HepG2 (cell line): ENCODE results near the gene ECPAS. TPM values are rescaled to one million over a fixed set of nuclear protein-coding genes. Genes with fewer than 3 reads are reported as not detected.

Experiments used
- ATAC-seq: fragments of 200-7000 bp; cut with Tn5 transposase; 3 replicates; pipeline ENCODE4 v1.9.1; 2020; ENCODE audit warnings: mild to moderate bottlenecking, moderate library complexity
- BruUV-seq: library from RNA; stranded (reverse); fragments of 400-500 nt; replicated peaks from 2 replicates; lab custom pipeline; 2021; lab: Mats Ljungman, UMichigan
- CTCF ChIA-PET: fragments of 300-600 bp; formaldehyde crosslinking; extraction: SDS; loops from one replicate; lab custom pipeline; 2021; ENCODE audit warnings: low total read pairs, inconsistent platforms, low intra/inter-chr PET ratio; lab: Yijun Ruan, JAX
- POLR2A ChIA-PET: fragments of 350-600 bp; sonication (Branson Sonifier 250); formaldehyde crosslinking; loops from one replicate; lab custom pipeline; 2020; ENCODE audit warnings: antibody characterized with exemption, inconsistent platforms; lab: Yijun Ruan, JAX
- DNase-seq: peaks from one replicate; pipeline ENCODE4 v3.0.0-alpha.2; 2015; ENCODE audit warnings: low spot score
- FAIRE-seq: peaks from 3 replicates; lab custom pipeline; 2011; peaks lifted over from hg19 to GRCh38; lab: Jason Lieb, UNC
- H2AFZ ChIP-seq: one replicate; pipeline ENCODE4 v1.6.1; 2011; ENCODE audit warnings: low read length, inconsistent platforms
- H3K27ac ChIP-seq: fragments of 300-600 bp; 3 replicates; pipeline ENCODE4 v1.8.0; 2011; ENCODE audit warnings: mixed run types, mild to moderate bottlenecking, mixed read lengths, low read length, inconsistent platforms; ENCODE audit not compliant: insufficient read depth; ENCODE audit errors: extremely low read length
- H3K27me3 ChIP-seq, 2 experiments: fragments of 200-600 bp in 1 of 2; 2 replicates in 1 of 2; 3 replicates in 1 of 2; pipeline versions ENCODE4 v1.6.0 to v1.8.0; 2011; ENCODE audit warnings: low read length in 2 of 2, mild to moderate bottlenecking in 2 of 2, moderate library complexity in 2 of 2, inconsistent platforms in 1 of 2; ENCODE audit not compliant: insufficient read depth in 2 of 2, control insufficient read depth in 1 of 2
- H3K36me3 ChIP-seq, 2 experiments: fragments of 200-600 bp in 1 of 2; replicated peaks in 1 of 2; 2 replicates in 1 of 2; 3 replicates in 1 of 2; pipeline versions ENCODE4 v1.5.1 to v1.8.0; 2011; ENCODE audit warnings: low read length in 2 of 2, inconsistent platforms in 1 of 2; ENCODE audit not compliant: insufficient read depth in 2 of 2, control insufficient read depth in 1 of 2
- H3K4me1 ChIP-seq: 2 replicates; pipeline ENCODE4 v1.5.1; 2012; ENCODE audit warnings: low read length, inconsistent platforms; ENCODE audit not compliant: insufficient read depth
- H3K4me2 ChIP-seq: 2 replicates; pipeline ENCODE4 v1.6.0; 2011; ENCODE audit warnings: low read depth, low read length, inconsistent platforms
- H3K4me3 ChIP-seq, 3 experiments: fragments of 200-600 bp in 1 of 3; sonication (generic), shearing (Covaris generic) in 1 of 3; replicated peaks in 1 of 3; 2 replicates each; pipeline ENCODE4 v1.5.1; 2011 to 2016; ENCODE audit warnings: low read length in 3 of 3, inconsistent platforms in 2 of 3, low read depth in 2 of 3, mild to moderate bottlenecking in 2 of 3, control low read depth in 1 of 3, mixed read lengths in 1 of 3; ENCODE audit not compliant: insufficient read depth in 1 of 3
- H3K79me2 ChIP-seq: one replicate; pipeline ENCODE4 v1.6.1; 2011; ENCODE audit warnings: low read length, inconsistent platforms; ENCODE audit not compliant: insufficient read depth
- H3K9ac ChIP-seq: 2 replicates; pipeline ENCODE4 v1.6.0; 2011; ENCODE audit warnings: mild to moderate bottlenecking, low read depth, low read length, inconsistent platforms; ENCODE audit not compliant: insufficient read depth
- H3K9me3 ChIP-seq: 2 replicates; pipeline ENCODE4 v1.5.1; 2012; ENCODE audit warnings: mild to moderate bottlenecking, low read length
- H4K20me1 ChIP-seq: 2 replicates; pipeline ENCODE4 v1.6.0; 2011; ENCODE audit warnings: inconsistent platforms, mild to moderate bottlenecking, low read length, moderate library complexity; ENCODE audit not compliant: insufficient read depth
- CEBPZ ChIP-seq: IDR thresholded peaks from 2 replicates; pipeline ENCODE4 v1.6.1; 2012; ENCODE audit warnings: low read length, improper control_type of control experiment
- GTF3A ChIP-seq: sonication (generic); formaldehyde crosslinking; conservative IDR thresholded peaks from 2 replicates; pipeline ENCODE4 v1.4.0; 2020; ENCODE audit warnings: mild to moderate bottlenecking, missing genetic modification reagents
- STAG1 ChIP-seq: sonication (generic); formaldehyde crosslinking; IDR thresholded peaks from 2 replicates; pipeline ENCODE4 v1.4.0; 2020; ENCODE audit warnings: missing genetic modification reagents
- STAT5B ChIP-seq: sonication (generic); formaldehyde crosslinking; IDR thresholded peaks from 2 replicates; pipeline ENCODE4 v1.4.0; 2020; ENCODE audit warnings: missing genetic modification reagents
- ZBTB14 ChIP-seq: sonication (generic); formaldehyde crosslinking; IDR thresholded peaks from 2 replicates; pipeline ENCODE4 v1.4.0; 2020; ENCODE audit warnings: missing genetic modification reagents
- ZBTB46 ChIP-seq: sonication (generic); formaldehyde crosslinking; IDR thresholded peaks from 2 replicates; pipeline ENCODE4 v1.4.0; 2020; ENCODE audit warnings: mild to moderate bottlenecking, missing genetic modification reagents, borderline replicate concordance
- ZNF550 ChIP-seq: sonication (generic); formaldehyde crosslinking; IDR thresholded peaks from 2 replicates; pipeline ENCODE4 v1.4.0; 2020; ENCODE audit warnings: mild to moderate bottlenecking, missing genetic modification reagents, borderline replicate concordance
- ZNF569 ChIP-seq: sonication (generic); formaldehyde crosslinking; IDR thresholded peaks from 2 replicates; pipeline ENCODE4 v1.5.0; 2020; ENCODE audit warnings: mild to moderate bottlenecking, missing genetic modification reagents, moderate library complexity, borderline replicate concordance
- whole genome bisulfite sequencing: methylation state at CpG from one replicate; pipeline ENCODE4 v1.1.6; 2017; ENCODE audit warnings: low lambda C conversion rate; 5-methylcytosine and 5-hydroxymethylcytosine counted together
- in situ Hi-C: cut with HindIII; loops from 2 replicates; pipeline ENCODE4 v1.10.0; 2017; ENCODE audit warnings: low pct_unique_long_range_greater_than_20kb; ENCODE audit not compliant: extremely low pct_ligation_motif_present
- intact Hi-C: fragments of 100-400 bp; cut with micrococcal nuclease; formaldehyde crosslinking; loops from one replicate; pipeline ENCODE4 v1.10.0; 2022; ENCODE audit not compliant: unreplicated experiment
- polyA plus RNA-seq, 8 experiments: library from polyadenylated mRNA; depleted of rRNA in 3 of 8; stranded (reverse) in 7 of 8; unstranded in 1 of 8; fragments of >200 nt; fragmentation: Illumina TruSeq in 4 of 8; extraction: Trizol in 4 of 8; gene quantifications; 2 replicates each; pipeline versions ENCODE4 v1.2.1 to v1.2.3, GENCODE V29; 2011 to 2016; ENCODE audit warnings: low read depth in 4 of 8, missing spikeins in 1 of 8, mixed read lengths in 1 of 8; ENCODE audit not compliant: insufficient read depth in 1 of 8
- total RNA-seq, 5 experiments: library from RNA; depleted of rRNA; stranded (reverse); fragments of >200 nt; fragmentation: Illumina TruSeq; extraction: Trizol; gene quantifications; 2 replicates each; pipeline ENCODE4 v1.2.3, GENCODE V29; 2016; ENCODE audit warnings: low read depth in 1 of 5

The ECPAS gene
- total and polyA plus RNA-seq, 2 of the 13 experiments (the other 11 are each of a cell fraction or from before 2014, with no cell fraction given) = 35.3 to 58.0 TPM

- POLR2A ChIA-PET = no interaction called here
- intact Hi-C loops = no loop called here
Measured at GRCh38 chr9:111451570-111451969, 32.6 kb downstream of the ECPAS start.

More at GRCh38 chr9:111451570-111451969, 32.6 kb downstream of the ECPAS start:
- Histone ChIP-seq H3K9me3 (no peaks in the 10 kb centered on the region), H4K20me1 (no peaks in the 10 kb centered on the region; the same call in 1 of the 2 replicates), H3K27ac (no peak overlapping the region), H3K4me1 (peaks cover 5% of the 10 kb centered on the region), H3K9ac (no peak overlapping the region), H2AFZ (no peak overlapping the region), H3K79me2 (peaks cover 52% of the 10 kb centered on the region), H3K4me3 (no peak overlapping the region), H3K27me3 (no peaks in the 10 kb centered on the region), H3K4me2 (no peak overlapping the region), H3K36me3 (peaks cover 4 to 22% of the 10 kb centered on the region in 2 experiments)
- CTCF ChIA-PET = no interaction called here
- FAIRE-seq (no peak), ATAC-seq (no peak), DNase-seq (no peak)
- BruUV-seq = no TSS peak
- TF ChIP-seq GTF3A (CRISPR knock-in tag) = no peak
- TF ChIP-seq ZBTB14 (CRISPR knock-in tag) = no peak
- TF ChIP-seq CEBPZ = no peak
- TF ChIP-seq STAG1 (CRISPR knock-in tag) = no peak
- no peak for TF ChIP-seq STAT5B (CRISPR knock-in tag)
- TF ChIP-seq ZNF550 (CRISPR knock-in tag) = no peak
- no peak for TF ChIP-seq ZNF569 (CRISPR knock-in tag)
- TF ChIP-seq ZBTB46 (CRISPR knock-in tag) = no peak
- WGBS = 91% methylated on average over 1 of the region's 1 CpG
- in situ Hi-C loops = no loop called here
